MM.1S (cell line): ENCODE data around the gene PSMC5.

ENCODE experiments used
- EZH2 ChIP-seq: fragments of 300-600 bp; sonication (generic); optimal IDR thresholded peaks from 2 replicates; pipeline ENCODE3; 2017; ENCODE audit warnings: low read depth, mild to moderate bottlenecking, antibody characterized with exemption, low read length, mixed read lengths
- EZH2phosphoT487 ChIP-seq: fragments of 300-600 bp; sonication (generic); IDR thresholded peaks from 2 replicates; pipeline ENCODE4 v1.6.1; 2018; ENCODE audit warnings: antibody characterized with exemption, low read length
- TF ChIP-seq, protein P1 (sequence below): fragments of 300-600 bp; sonication (generic); IDR thresholded peaks from 2 replicates; pipeline ENCODE4 v1.5.1; 2016; ENCODE audit warnings: antibody characterized with exemption, low read length, mixed read lengths

GRCh38 chr17:63785556-63785955, 41.7 kb upstream of the PSMC5 start:
- TF ChIP-seq EZH2phosphoT487 = no peak
- TF ChIP-seq EZH2 = no peak
- TF ChIP-seq, protein P1, sequence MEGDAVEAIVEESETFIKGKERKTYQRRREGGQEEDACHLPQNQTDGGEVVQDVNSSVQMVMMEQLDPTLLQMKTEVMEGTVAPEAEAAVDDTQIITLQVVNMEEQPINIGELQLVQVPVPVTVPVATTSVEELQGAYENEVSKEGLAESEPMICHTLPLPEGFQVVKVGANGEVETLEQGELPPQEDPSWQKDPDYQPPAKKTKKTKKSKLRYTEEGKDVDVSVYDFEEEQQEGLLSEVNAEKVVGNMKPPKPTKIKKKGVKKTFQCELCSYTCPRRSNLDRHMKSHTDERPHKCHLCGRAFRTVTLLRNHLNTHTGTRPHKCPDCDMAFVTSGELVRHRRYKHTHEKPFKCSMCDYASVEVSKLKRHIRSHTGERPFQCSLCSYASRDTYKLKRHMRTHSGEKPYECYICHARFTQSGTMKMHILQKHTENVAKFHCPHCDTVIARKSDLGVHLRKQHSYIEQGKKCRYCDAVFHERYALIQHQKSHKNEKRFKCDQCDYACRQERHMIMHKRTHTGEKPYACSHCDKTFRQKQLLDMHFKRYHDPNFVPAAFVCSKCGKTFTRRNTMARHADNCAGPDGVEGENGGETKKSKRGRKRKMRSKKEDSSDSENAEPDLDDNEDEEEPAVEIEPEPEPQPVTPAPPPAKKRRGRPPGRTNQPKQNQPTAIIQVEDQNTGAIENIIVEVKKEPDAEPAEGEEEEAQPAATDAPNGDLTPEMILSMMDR = no peak
